Fibroblast of lung (primary cell): ENCODE results near the gene BCL2. TPM values are rescaled to one million over a fixed set of nuclear protein-coding genes. Genes with fewer than 3 reads are reported as not detected.

Experiments used
- DNase-seq, 2 donors: peaks; one replicate each; pipeline versions ENCODE4 v3.0.0 to v3.0.0-alpha.2; 2010; ENCODE audit warnings: low read depth in 2 of 2
- H2AFZ ChIP-seq: 2 replicates; pipeline ENCODE4 v1.5.1; 2012; ENCODE audit warnings: low read length, control low read depth, inconsistent platforms
- H3K27ac ChIP-seq: 2 replicates; pipeline ENCODE4 v1.5.1; 2011; ENCODE audit warnings: low read length, control low read depth; ENCODE audit not compliant: insufficient read depth
- H3K27me3 ChIP-seq: 2 replicates; pipeline ENCODE4 v1.5.1; 2011; ENCODE audit warnings: mild to moderate bottlenecking, low read length; ENCODE audit not compliant: control insufficient read depth, insufficient read depth
- H3K36me3 ChIP-seq: 2 replicates; pipeline ENCODE4 v1.5.1; 2011; ENCODE audit warnings: low read length; ENCODE audit not compliant: control insufficient read depth, insufficient read depth
- H3K4me1 ChIP-seq: 2 replicates; pipeline ENCODE4 v1.5.1; 2011; ENCODE audit warnings: low read length; ENCODE audit not compliant: control insufficient read depth, insufficient read depth; ENCODE audit errors: extremely low read depth
- H3K4me2 ChIP-seq: 2 replicates; pipeline ENCODE4 v1.5.1; 2011; ENCODE audit warnings: low read length, control low read depth; ENCODE audit not compliant: insufficient read depth; ENCODE audit errors: extremely low read depth
- H3K4me3 ChIP-seq, 4 experiments: fragments of 200-600 bp in 1 of 4; sonication (generic) in 1 of 4; replicated peaks in 1 of 4; 2 replicates each; pipeline ENCODE4 v1.5.1; 2011 to 2016; ENCODE audit warnings: low read length in 4 of 4, low read depth in 3 of 4, mild to moderate bottlenecking in 3 of 4, control low read depth in 2 of 4, inconsistent platforms in 1 of 4, mixed read lengths in 1 of 4; ENCODE audit not compliant: insufficient read depth in 1 of 4; ENCODE audit errors: control extremely low read depth in 1 of 4
- H3K79me2 ChIP-seq: 2 replicates; pipeline ENCODE4 v1.5.1; 2012; ENCODE audit warnings: mild to moderate bottlenecking, low read length, inconsistent platforms; ENCODE audit not compliant: control insufficient read depth, insufficient read depth
- H3K9ac ChIP-seq: 2 replicates; pipeline ENCODE4 v1.5.1; 2011; ENCODE audit warnings: mild to moderate bottlenecking, low read length, control low read depth; ENCODE audit not compliant: insufficient read depth
- H3K9me3 ChIP-seq: 2 replicates; pipeline ENCODE4 v1.5.1; 2012; ENCODE audit warnings: low read depth, low read length; ENCODE audit not compliant: control insufficient read depth, insufficient read depth
- H4K20me1 ChIP-seq: 2 replicates; pipeline ENCODE4 v1.5.1; 2011; ENCODE audit warnings: low read length; ENCODE audit not compliant: control insufficient read depth, insufficient read depth; ENCODE audit errors: extremely low read depth
- EZH2 ChIP-seq: IDR thresholded peaks from 2 replicates; pipeline ENCODE4 v1.5.1; 2012; ENCODE audit warnings: low read length, control low read depth, mild to moderate bottlenecking; ENCODE audit errors: missing control alignments
- polyA plus RNA-seq, 2 donors: library from polyadenylated mRNA; depleted of rRNA in 1 of 2; stranded (reverse) in 1 of 2; unstranded in 1 of 2; fragments of >200 nt; gene quantifications; 2 replicates each; pipeline ENCODE4 v1.2.1, GENCODE V29; 2011 to 2012; ENCODE audit warnings: missing spikeins in 1 of 2
- total RNA-seq: library from RNA; depleted of rRNA; stranded (reverse); fragments of >200 nt; gene quantifications from 2 replicates; pipeline ENCODE4 v1.2.1, GENCODE V29; 2014
- TF ChIP-seq, protein P1 (sequence below), 2 donors: IDR thresholded peaks in 1 of 2; conservative IDR thresholded peaks in 1 of 2; 1 replicate in 1 of 2; 2 replicates in 1 of 2; pipeline ENCODE4 v1.5.1; 2011 to 2012; ENCODE audit warnings: low read length in 2 of 2, control low read depth in 1 of 2, inconsistent platforms in 1 of 2, low read depth in 1 of 2, mild to moderate bottlenecking in 1 of 2

The BCL2 gene
- total and polyA plus RNA-seq, 2 donors (not counting 1 experiment from before 2014, with no cell fraction given) = 1.5 to 3.6 TPM

DNA sequence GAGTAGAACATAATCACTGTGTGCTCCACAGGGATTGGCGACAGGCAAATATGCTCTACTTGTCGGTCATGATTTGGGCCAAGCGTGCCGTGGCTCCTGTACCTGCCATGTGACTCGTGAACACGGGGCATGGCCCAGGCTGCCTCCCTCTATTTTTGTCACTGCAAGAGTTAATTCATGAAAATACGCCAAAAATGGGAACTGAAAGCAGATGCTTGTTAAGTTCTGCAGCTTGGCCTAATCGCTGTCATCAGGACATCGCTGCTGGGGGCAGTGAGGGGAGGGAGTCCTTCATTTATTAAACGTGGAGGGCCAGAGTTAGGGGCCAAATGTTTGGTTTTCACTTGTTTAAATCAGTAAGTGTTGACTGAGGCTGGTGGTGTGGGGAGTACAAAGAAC, 177.8 kb downstream of the BCL2 start:
- Histone ChIP-seq H3K9me3 (no peaks in the 10 kb centered on the region), H3K79me2 (no peaks in the 10 kb centered on the region), H4K20me1 (no peaks in the 10 kb centered on the region), H3K4me3 (no peak overlapping the region), H3K27me3 (peaks cover 2% of the 10 kb centered on the region), H3K4me1 (no peaks in the 10 kb centered on the region), H2AFZ (no peak overlapping the region), H3K27ac (no peak overlapping the region), H3K9ac (no peak overlapping the region), H3K36me3 (no peaks in the 10 kb centered on the region), H3K4me2 (no peak overlapping the region)
- no peak for TF ChIP-seq EZH2
- no peak for DNase-seq

- Histone ChIP-seq H3K27me3 (peaks cover 2% of the 10 kb centered on the region), H3K27ac (no peak overlapping the region)
- no peak for DNase-seq
These were observed 178.4 kb downstream of the BCL2 start for GRCh38 chr18:63140997-63141777.

GRCh38 chr18:63140038-63140450, 179.5 kb downstream of the BCL2 start:
- TF ChIP-seq, protein P1, sequence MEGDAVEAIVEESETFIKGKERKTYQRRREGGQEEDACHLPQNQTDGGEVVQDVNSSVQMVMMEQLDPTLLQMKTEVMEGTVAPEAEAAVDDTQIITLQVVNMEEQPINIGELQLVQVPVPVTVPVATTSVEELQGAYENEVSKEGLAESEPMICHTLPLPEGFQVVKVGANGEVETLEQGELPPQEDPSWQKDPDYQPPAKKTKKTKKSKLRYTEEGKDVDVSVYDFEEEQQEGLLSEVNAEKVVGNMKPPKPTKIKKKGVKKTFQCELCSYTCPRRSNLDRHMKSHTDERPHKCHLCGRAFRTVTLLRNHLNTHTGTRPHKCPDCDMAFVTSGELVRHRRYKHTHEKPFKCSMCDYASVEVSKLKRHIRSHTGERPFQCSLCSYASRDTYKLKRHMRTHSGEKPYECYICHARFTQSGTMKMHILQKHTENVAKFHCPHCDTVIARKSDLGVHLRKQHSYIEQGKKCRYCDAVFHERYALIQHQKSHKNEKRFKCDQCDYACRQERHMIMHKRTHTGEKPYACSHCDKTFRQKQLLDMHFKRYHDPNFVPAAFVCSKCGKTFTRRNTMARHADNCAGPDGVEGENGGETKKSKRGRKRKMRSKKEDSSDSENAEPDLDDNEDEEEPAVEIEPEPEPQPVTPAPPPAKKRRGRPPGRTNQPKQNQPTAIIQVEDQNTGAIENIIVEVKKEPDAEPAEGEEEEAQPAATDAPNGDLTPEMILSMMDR (conservative IDR thresholded peaks at IDR 0.05 in 1 of 2, IDR thresholded peaks at IDR 0.05 in 1 of 2; ENCODE audit: low read depth in 1 of 2, low read length in 2 of 2) = no peak
- no peak for TF ChIP-seq EZH2
- no peak overlapping the region for H3K4me2 ChIP-seq
- DNase-seq = no peak

More at GRCh38 chr18:63140997-63141777, 178.4 kb downstream of the BCL2 start:
- Histone ChIP-seq H3K4me3 (no peak overlapping the region), H3K79me2 (no peaks in the 10 kb centered on the region), H3K4me2 (no peak overlapping the region), H3K9me3 (no peaks in the 10 kb centered on the region), H3K4me1 (no peaks in the 10 kb centered on the region), H3K36me3 (no peaks in the 10 kb centered on the region), H3K9ac (no peak overlapping the region), H4K20me1 (no peaks in the 10 kb centered on the region), H2AFZ (no peak overlapping the region)
- no peak for TF ChIP-seq EZH2
- TF ChIP-seq, protein P1 (conservative IDR thresholded peaks at IDR 0.05 in 1 of 2, IDR thresholded peaks at IDR 0.05 in 1 of 2; ENCODE audit: low read depth in 1 of 2, low read length in 2 of 2) = no peak

More at GRCh38 chr18:63140038-63140450, 179.5 kb downstream of the BCL2 start:
- Histone ChIP-seq H3K9ac (no peak overlapping the region), H3K36me3 (no peaks in the 10 kb centered on the region), H3K27me3 (peaks cover 2% of the 10 kb centered on the region), H3K79me2 (no peaks in the 10 kb centered on the region), H3K27ac (no peak overlapping the region), H4K20me1 (no peaks in the 10 kb centered on the region), H2AFZ (no peak overlapping the region), H3K4me3 (no peak overlapping the region), H3K9me3 (no peaks in the 10 kb centered on the region), H3K4me1 (no peaks in the 10 kb centered on the region)
